H54 (cell line): ENCODE measurements around the gene PPP1R1B.

Experiments used
- DNase-seq: peaks from one replicate; pipeline ENCODE4 v3.0.0; 2011; ENCODE audit warnings: low spot score, mixed read lengths; ENCODE audit not compliant: insufficient read length
- FAIRE-seq: peaks from 3 replicates; lab custom pipeline; 2011; peaks lifted over from hg19 to GRCh38; lab: Jason Lieb, UNC
- POLR2A ChIP-seq: IDR thresholded peaks from 2 replicates; pipeline ENCODE4 v1.6.1; 2011; ENCODE audit warnings: low read depth, mild to moderate bottlenecking, low read length

PPP1R1B gene

GRCh38 chr17:39674179-39674578, 47.4 kb downstream of the PPP1R1B start:
- no peak for TF ChIP-seq POLR2A
- FAIRE-seq: no peak
- DNase-seq: no peak

- no peak for TF ChIP-seq POLR2A
- DNase-seq: no peak
- FAIRE-seq: no peak
Observed at GRCh38 chr17:39674702-39675389, 48.1 kb downstream of the PPP1R1B start.

GRCh38 chr17:39675390-39676082, 48.8 kb downstream of the PPP1R1B start:
- no peak for TF ChIP-seq POLR2A
- no peak for DNase-seq
- FAIRE-seq: no peak

GRCh38 chr17:39676198-39676819, 49.6 kb downstream of the PPP1R1B start:
- DNase-seq (no peak), FAIRE-seq (no peak)
- no peak for TF ChIP-seq POLR2A

- TF ChIP-seq POLR2A: no peak
- FAIRE-seq (no peak), DNase-seq (no peak)
Observed at GRCh38 chr17:39677072-39677471, 50.3 kb downstream of the PPP1R1B start.

- DNase-seq (no peak), FAIRE-seq (no peak)
Observed at GRCh38 chr17:39677542-39678339, 51.0 kb downstream of the PPP1R1B start.

GRCh38 chr17:39678340-39679116, 51.8 kb downstream of the PPP1R1B start:
- FAIRE-seq: no peak
- no peak for TF ChIP-seq POLR2A
- no peak for DNase-seq

More at GRCh38 chr17:39677542-39678339, 51.0 kb downstream of the PPP1R1B start:
- no peak for TF ChIP-seq POLR2A

GRCh38 chr17:39679521-39680192, 52.9 kb downstream of the PPP1R1B start:
- no peak for DNase-seq
- no peak for FAIRE-seq
- TF ChIP-seq POLR2A: no peak

- DNase-seq (no peak), FAIRE-seq (no peak)
- TF ChIP-seq POLR2A: no peak
Observed at GRCh38 chr17:39683295-39683939, 56.7 kb downstream of the PPP1R1B start.

GRCh38 chr17:39684369-39685192, 57.8 kb downstream of the PPP1R1B start:
- FAIRE-seq (no peak), DNase-seq (no peak)
- no peak for TF ChIP-seq POLR2A
